GM23338 (cell line): ENCODE data around the gene RASAL3. TPM values are rescaled to one million over a fixed set of nuclear protein-coding genes. Genes with fewer than 3 reads are reported as not detected.

ENCODE experiments used
- ATAC-seq: fragments of 200-7000 bp; cut with Tn5 transposase; 3 replicates; pipeline ENCODE4 v1.9.1; 2020
- DNase-seq: peaks from one replicate; pipeline ENCODE4 v3.0.0-alpha.2; 2015; ENCODE audit warnings: low spot score
- H2AFZ ChIP-seq: fragments of 200-600 bp; sonication (generic); 2 replicates; pipeline ENCODE4 v1.8.0; 2016; ENCODE audit warnings: antibody characterized with exemption, mild to moderate bottlenecking, moderate library complexity
- H3F3A ChIP-seq: fragments of 200-600 bp; sonication (generic); replicated peaks from 2 replicates; pipeline ENCODE4 v1.8.0; 2017; ENCODE audit warnings: antibody characterized with exemption, mixed run types, low read depth
- H3K27ac ChIP-seq: fragments of 200-600 bp; sonication (generic); 2 replicates; pipeline ENCODE4 v1.6.1; 2016; ENCODE audit warnings: low read depth
- H3K27me3 ChIP-seq: fragments of 200-600 bp; sonication (generic); 2 replicates; pipeline ENCODE4 v1.8.0; 2016; ENCODE audit warnings: mild to moderate bottlenecking, mixed run types, moderate library complexity; ENCODE audit not compliant: insufficient read depth
- H3K36me3 ChIP-seq: fragments of 200-600 bp; sonication (generic); 2 replicates; pipeline ENCODE4 v1.8.0; 2016; ENCODE audit warnings: mild to moderate bottlenecking; ENCODE audit not compliant: insufficient read depth
- H3K4me1 ChIP-seq: fragments of 200-600 bp; sonication (generic); 2 replicates; pipeline ENCODE4 v1.8.0; 2016; ENCODE audit warnings: mild to moderate bottlenecking, moderate library complexity; ENCODE audit not compliant: insufficient read depth
- H3K4me2 ChIP-seq: fragments of 200-600 bp; sonication (generic); 2 replicates; pipeline ENCODE4 v1.7.1; 2017; ENCODE audit warnings: mixed run types
- H3K4me3 ChIP-seq: fragments of 200-600 bp; sonication (generic); 2 replicates; pipeline ENCODE4 v1.6.1; 2016; ENCODE audit warnings: mixed run types
- H3K79me2 ChIP-seq: fragments of 200-600 bp; sonication (generic); replicated peaks from 2 replicates; pipeline ENCODE4 v1.8.0; 2017; ENCODE audit warnings: mild to moderate bottlenecking; ENCODE audit not compliant: insufficient read depth
- H3K9me2 ChIP-seq: fragments of 200-600 bp; sonication (generic); 2 replicates; pipeline ENCODE4 v1.8.0; 2017; ENCODE audit not compliant: insufficient read depth
- H4K20me1 ChIP-seq: fragments of 200-600 bp; sonication (generic); replicated peaks from 2 replicates; pipeline ENCODE4 v1.8.0; 2017; ENCODE audit warnings: mild to moderate bottlenecking; ENCODE audit not compliant: insufficient read depth
- H3K27ac Mint-ChIP-seq: 2 replicates; pipeline ENCODE4 v1.8.0; 2020; ENCODE audit warnings: inconsistent platforms, mild to moderate bottlenecking, moderate library complexity, mixed read lengths
- H3K27me3 Mint-ChIP-seq: 3 replicates; pipeline ENCODE4 v1.8.0; 2022; ENCODE audit warnings: low read depth, mild to moderate bottlenecking, moderate library complexity, mixed read lengths, inconsistent platforms; ENCODE audit not compliant: insufficient read depth, poor library complexity
- H3K36me3 Mint-ChIP-seq: 3 replicates; pipeline ENCODE4 v1.8.0; 2021; ENCODE audit warnings: low read depth, mild to moderate bottlenecking, inconsistent platforms, moderate library complexity, mixed read lengths
- H3K4me1 Mint-ChIP-seq: 3 replicates; pipeline ENCODE4 v1.8.0; 2020; ENCODE audit warnings: mild to moderate bottlenecking, inconsistent platforms, mixed read lengths
- H3K4me3 Mint-ChIP-seq: 3 replicates; pipeline ENCODE4 v1.8.0; 2021; ENCODE audit warnings: moderate library complexity, mild to moderate bottlenecking, inconsistent platforms, mixed read lengths
- H3K9me3 Mint-ChIP-seq: 3 replicates; pipeline ENCODE4 v1.8.0; 2020; ENCODE audit warnings: moderate library complexity, mild to moderate bottlenecking, inconsistent platforms, mixed read lengths
- NANOG ChIP-seq: IDR thresholded peaks from 2 replicates; pipeline ENCODE4 v1.6.1; 2016; ENCODE audit warnings: antibody characterized with exemption, borderline replicate concordance
- REST ChIP-seq: IDR thresholded peaks from one replicate; pipeline ENCODE4 v1.6.1; 2018; ENCODE audit warnings: antibody characterized with exemption; ENCODE audit not compliant: unreplicated experiment
- STAT1 ChIP-seq: IDR thresholded peaks from one replicate; pipeline ENCODE4 v1.6.1; 2016; ENCODE audit warnings: antibody characterized with exemption; ENCODE audit not compliant: unreplicated experiment
- ZNF331 ChIP-seq: fragments of 250-450 bp; sonication (Bioruptor Pico); IDR thresholded peaks from 2 replicates; pipeline ENCODE4 v1.5.0; 2020; ENCODE audit warnings: low read depth, mild to moderate bottlenecking, moderate library complexity
- polyA plus RNA-seq: library from polyadenylated mRNA; unstranded; fragments of >200 nt; fragmentation: Nextera tagmentation; extraction: Ambion mirVana; gene quantifications from 2 replicates; pipeline ENCODE4 v1.2.1, GENCODE V29; 2016
- total RNA-seq: library from RNA; depleted of rRNA; stranded (reverse); fragments of >200 nt; shearing (Covaris generic); gene quantifications from 2 replicates; pipeline ENCODE4 v1.2.3, GENCODE V29; 2014
- TF ChIP-seq, protein P1 (sequence below): fragments of 250-450 bp; sonication (Bioruptor Pico); IDR thresholded peaks from 2 replicates; pipeline ENCODE4 v1.5.0; 2020; ENCODE audit warnings: mild to moderate bottlenecking, moderate library complexity

RASAL3 gene
- total and polyA plus RNA-seq, 2 experiments from 2014 or later = 1.8 to 1.9 TPM

- Mint-ChIP-seq H3K4me3 (no peak overlapping the region), H3K36me3 (no peaks in the 10 kb centered on the region), H3K27ac (no peak overlapping the region), H3K4me1 (no peaks in the 10 kb centered on the region), H3K9me3 (no peaks in the 10 kb centered on the region), H3K27me3 (peaks cover 3% of the 10 kb centered on the region)
- no peaks in the 10 kb centered on the region for H3K27me3 ChIP-seq
- no peak for TF ChIP-seq REST
- no peak for TF ChIP-seq NANOG
- TF ChIP-seq STAT1 = no peak
- no peak overlapping the region for H2AFZ ChIP-seq
- no peaks in the 10 kb centered on the region for H3K4me1 ChIP-seq
- H3F3A ChIP-seq = no peaks in the 10 kb centered on the region
- no peaks in the 10 kb centered on the region for H3K9me2 ChIP-seq
- no peak overlapping the region for H3K4me3 ChIP-seq
- DNase-seq = no peak
- no peaks in the 10 kb centered on the region for H3K79me2 ChIP-seq
- H3K36me3 ChIP-seq = no peaks in the 10 kb centered on the region
- no peak overlapping the region for H3K4me2 ChIP-seq
- no peaks in the 10 kb centered on the region for H4K20me1 ChIP-seq
- no peak overlapping the region for H3K27ac ChIP-seq
- ATAC-seq = no peak
These were observed 22.0 kb downstream of the RASAL3 start for GRCh38 chr19:15442142-15442920.

DNA sequence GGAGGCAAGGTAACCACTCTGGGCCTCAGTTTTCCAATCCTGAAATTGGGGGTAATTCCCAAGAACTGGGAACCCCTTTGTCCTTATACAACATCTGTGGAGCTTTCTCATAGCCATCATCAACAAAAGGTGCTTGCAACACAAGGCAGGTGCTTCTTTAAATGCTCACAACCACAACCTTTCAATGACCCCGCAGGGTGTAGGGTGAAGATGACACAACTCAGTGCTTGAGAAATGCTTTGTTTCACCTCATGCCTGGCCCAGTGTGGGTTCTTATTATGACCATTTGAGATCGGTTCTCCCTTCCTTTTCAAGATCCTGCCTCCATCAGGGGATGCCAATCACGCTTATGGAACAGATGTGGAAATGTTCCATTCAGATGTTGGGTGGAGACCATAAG, 23.0 kb downstream of the RASAL3 start:
- Mint-ChIP-seq H3K27ac (no peak overlapping the region), H3K4me3 (no peak overlapping the region), H3K9me3 (no peaks in the 10 kb centered on the region), H3K4me1 (no peaks in the 10 kb centered on the region), H3K36me3 (no peaks in the 10 kb centered on the region), H3K27me3 (peaks cover 1% of the 10 kb centered on the region)
- H4K20me1 ChIP-seq = no peaks in the 10 kb centered on the region
- H3K27me3 ChIP-seq = no peaks in the 10 kb centered on the region
- no peak overlapping the region for H3K27ac ChIP-seq
- ATAC-seq = no peak
- H3K36me3 ChIP-seq = no peaks in the 10 kb centered on the region
- no peak overlapping the region for H3K4me2 ChIP-seq
- H3K4me1 ChIP-seq = no peaks in the 10 kb centered on the region
- no peaks in the 10 kb centered on the region for H3F3A ChIP-seq
- no peak overlapping the region for H2AFZ ChIP-seq
- no peaks in the 10 kb centered on the region for H3K79me2 ChIP-seq
- no peak for DNase-seq
- no peaks in the 10 kb centered on the region for H3K9me2 ChIP-seq
- no peak overlapping the region for H3K4me3 ChIP-seq
- TF ChIP-seq STAT1 = no peak
- TF ChIP-seq, protein P1, sequence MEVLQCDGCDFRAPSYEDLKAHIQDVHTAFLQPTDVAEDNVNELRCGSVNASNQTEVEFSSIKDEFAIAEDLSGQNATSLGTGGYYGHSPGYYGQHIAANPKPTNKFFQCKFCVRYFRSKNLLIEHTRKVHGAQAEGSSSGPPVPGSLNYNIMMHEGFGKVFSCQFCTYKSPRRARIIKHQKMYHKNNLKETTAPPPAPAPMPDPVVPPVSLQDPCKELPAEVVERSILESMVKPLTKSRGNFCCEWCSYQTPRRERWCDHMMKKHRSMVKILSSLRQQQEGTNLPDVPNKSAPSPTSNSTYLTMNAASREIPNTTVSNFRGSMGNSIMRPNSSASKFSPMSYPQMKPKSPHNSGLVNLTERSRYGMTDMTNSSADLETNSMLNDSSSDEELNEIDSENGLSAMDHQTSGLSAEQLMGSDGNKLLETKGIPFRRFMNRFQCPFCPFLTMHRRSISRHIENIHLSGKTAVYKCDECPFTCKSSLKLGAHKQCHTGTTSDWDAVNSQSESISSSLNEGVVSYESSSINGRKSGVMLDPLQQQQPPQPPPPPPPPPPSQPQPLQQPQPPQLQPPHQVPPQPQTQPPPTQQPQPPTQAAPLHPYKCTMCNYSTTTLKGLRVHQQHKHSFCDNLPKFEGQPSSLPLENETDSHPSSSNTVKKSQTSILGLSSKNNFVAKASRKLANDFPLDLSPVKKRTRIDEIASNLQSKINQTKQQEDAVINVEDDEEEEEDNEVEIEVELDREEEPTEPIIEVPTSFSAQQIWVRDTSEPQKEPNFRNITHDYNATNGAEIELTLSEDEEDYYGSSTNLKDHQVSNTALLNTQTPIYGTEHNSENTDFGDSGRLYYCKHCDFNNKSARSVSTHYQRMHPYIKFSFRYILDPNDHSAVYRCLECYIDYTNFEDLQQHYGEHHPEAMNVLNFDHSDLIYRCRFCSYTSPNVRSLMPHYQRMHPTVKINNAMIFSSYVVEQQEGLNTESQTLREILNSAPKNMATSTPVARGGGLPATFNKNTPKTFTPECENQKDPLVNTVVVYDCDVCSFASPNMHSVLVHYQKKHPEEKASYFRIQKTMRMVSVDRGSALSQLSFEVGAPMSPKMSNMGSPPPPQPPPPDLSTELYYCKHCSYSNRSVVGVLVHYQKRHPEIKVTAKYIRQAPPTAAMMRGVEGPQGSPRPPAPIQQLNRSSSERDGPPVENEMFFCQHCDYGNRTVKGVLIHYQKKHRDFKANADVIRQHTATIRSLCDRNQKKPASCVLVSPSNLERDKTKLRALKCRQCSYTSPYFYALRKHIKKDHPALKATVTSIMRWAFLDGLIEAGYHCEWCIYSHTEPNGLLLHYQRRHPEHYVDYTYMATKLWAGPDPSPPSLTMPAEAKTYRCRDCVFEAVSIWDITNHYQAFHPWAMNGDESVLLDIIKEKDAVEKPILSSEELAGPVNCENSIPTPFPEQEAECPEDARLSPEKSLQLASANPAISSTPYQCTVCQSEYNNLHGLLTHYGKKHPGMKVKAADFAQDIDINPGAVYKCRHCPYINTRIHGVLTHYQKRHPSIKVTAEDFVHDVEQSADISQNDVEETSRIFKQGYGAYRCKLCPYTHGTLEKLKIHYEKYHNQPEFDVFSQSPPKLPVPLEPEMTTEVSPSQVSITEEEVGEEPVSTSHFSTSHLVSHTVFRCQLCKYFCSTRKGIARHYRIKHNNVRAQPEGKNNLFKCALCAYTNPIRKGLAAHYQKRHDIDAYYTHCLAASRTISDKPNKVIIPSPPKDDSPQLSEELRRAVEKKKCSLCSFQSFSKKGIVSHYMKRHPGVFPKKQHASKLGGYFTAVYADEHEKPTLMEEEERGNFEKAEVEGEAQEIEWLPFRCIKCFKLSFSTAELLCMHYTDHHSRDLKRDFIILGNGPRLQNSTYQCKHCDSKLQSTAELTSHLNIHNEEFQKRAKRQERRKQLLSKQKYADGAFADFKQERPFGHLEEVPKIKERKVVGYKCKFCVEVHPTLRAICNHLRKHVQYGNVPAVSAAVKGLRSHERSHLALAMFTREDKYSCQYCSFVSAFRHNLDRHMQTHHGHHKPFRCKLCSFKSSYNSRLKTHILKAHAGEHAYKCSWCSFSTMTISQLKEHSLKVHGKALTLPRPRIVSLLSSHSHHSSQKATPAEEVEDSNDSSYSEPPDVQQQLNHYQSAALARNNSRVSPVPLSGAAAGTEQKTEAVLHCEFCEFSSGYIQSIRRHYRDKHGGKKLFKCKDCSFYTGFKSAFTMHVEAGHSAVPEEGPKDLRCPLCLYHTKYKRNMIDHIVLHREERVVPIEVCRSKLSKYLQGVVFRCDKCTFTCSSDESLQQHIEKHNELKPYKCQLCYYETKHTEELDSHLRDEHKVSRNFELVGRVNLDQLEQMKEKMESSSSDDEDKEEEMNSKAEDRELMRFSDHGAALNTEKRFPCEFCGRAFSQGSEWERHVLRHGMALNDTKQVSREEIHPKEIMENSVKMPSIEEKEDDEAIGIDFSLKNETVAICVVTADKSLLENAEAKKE (CRISPR knock-in tag) = no peak
- no peak for TF ChIP-seq ZNF331
